GM06990 (cell line): ENCODE data around the gene TRERF1.

Source experiments
- DNase-seq: peaks from one replicate; pipeline ENCODE4 v3.0.0-alpha.2; 2011; ENCODE audit not compliant: insufficient read length; ENCODE audit errors: extremely low read depth
- H3K27me3 ChIP-seq: replicated peaks from 2 replicates; pipeline ENCODE4 v1.6.0; 2011; ENCODE audit warnings: low read length; ENCODE audit not compliant: control insufficient read depth, insufficient read depth
- H3K36me3 ChIP-seq: 2 replicates; pipeline ENCODE4 v1.5.1; 2011; ENCODE audit warnings: low read length; ENCODE audit not compliant: control insufficient read depth, insufficient read depth
- H3K4me3 ChIP-seq: replicated peaks from 2 replicates; pipeline ENCODE4 v1.5.1; 2011; ENCODE audit warnings: low read depth, mild to moderate bottlenecking, control low read depth, low read length
- TF ChIP-seq, protein P1 (sequence below): IDR thresholded peaks from 2 replicates; pipeline ENCODE4 v1.5.1; 2011; ENCODE audit warnings: low read length, control low read depth, mild to moderate bottlenecking, inconsistent platforms; ENCODE audit not compliant: insufficient read depth, poor library complexity, severe bottlenecking

Gene TRERF1

DNA sequence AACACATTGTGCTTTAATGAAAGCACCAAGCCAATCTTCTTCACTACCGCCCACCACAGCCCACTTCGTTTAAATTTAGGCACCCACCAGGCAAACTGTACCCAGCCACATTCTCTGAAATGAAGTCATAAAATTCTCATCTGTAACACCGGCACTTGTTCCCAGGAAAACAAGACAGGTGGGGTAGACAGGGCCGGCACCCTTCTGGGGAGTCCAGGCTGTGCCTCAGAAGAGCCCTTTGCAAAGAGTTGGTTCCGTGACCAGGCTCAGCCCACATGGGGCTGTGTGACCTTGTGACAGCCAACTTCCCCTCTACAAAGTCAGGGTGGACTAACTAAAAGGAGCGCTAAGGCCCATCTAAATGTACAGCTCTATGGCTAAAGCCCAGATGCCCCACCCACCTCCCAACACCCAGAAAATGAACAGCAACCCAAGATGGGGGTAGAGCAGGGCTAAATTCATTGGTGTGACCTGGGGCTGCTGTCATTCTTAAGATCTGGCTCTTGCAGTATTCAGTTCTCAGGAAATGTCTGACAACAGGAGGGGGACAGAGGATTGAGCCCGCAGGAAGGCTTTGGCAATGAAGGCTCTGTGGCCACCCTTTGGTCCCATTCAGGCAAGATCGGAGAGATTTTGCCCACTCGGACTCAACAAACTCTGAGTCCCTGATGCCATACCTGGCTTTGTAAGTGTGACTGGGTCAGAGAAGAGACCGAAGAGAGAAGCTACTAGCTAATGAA is 56.7 kb downstream of the TRERF1 start:
- TF ChIP-seq, protein P1, sequence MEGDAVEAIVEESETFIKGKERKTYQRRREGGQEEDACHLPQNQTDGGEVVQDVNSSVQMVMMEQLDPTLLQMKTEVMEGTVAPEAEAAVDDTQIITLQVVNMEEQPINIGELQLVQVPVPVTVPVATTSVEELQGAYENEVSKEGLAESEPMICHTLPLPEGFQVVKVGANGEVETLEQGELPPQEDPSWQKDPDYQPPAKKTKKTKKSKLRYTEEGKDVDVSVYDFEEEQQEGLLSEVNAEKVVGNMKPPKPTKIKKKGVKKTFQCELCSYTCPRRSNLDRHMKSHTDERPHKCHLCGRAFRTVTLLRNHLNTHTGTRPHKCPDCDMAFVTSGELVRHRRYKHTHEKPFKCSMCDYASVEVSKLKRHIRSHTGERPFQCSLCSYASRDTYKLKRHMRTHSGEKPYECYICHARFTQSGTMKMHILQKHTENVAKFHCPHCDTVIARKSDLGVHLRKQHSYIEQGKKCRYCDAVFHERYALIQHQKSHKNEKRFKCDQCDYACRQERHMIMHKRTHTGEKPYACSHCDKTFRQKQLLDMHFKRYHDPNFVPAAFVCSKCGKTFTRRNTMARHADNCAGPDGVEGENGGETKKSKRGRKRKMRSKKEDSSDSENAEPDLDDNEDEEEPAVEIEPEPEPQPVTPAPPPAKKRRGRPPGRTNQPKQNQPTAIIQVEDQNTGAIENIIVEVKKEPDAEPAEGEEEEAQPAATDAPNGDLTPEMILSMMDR: no peak
- DNase-seq: no peak
- no peak overlapping the region for H3K4me3 ChIP-seq
- H3K36me3 ChIP-seq: no peaks in the 10 kb centered on the region
- H3K27me3 ChIP-seq: no peaks in the 10 kb centered on the region

- Histone ChIP-seq H3K36me3 (no peaks in the 10 kb centered on the region), H3K27me3 (no peaks in the 10 kb centered on the region), H3K4me3 (no peak overlapping the region)
- TF ChIP-seq, protein P1: no peak
- DNase-seq: no peak
Measured at GRCh38 chr6:42394151-42394550, 57.6 kb downstream of the TRERF1 start.

- no peak for DNase-seq
- Histone ChIP-seq H3K36me3 (no peaks in the 10 kb centered on the region), H3K4me3 (no peak overlapping the region), H3K27me3 (no peaks in the 10 kb centered on the region)
- TF ChIP-seq, protein P1: no peak
Measured at GRCh38 chr6:42393339-42393738, 58.4 kb downstream of the TRERF1 start.

DNA sequence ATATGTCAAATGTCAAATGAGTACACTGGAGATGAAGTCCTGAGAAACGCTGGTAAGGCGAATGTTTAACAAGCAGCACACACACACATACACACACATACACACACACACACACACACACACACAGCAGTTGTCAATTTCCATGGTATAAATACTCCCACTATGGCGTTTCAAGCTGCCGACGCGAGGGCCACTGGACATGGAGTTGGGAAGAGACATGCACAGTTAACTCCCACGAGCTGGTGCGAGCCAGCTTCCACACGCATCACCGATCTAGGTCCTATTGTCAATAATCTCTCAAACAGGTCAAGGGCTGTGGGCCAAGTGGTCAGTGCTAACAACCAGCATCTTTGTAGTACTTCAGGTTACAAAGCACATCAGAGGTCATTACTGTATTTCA is 58.9 kb downstream of the TRERF1 start:
- TF ChIP-seq, protein P1: no peak
- H3K4me3 ChIP-seq: no peak overlapping the region
- H3K36me3 ChIP-seq: no peaks in the 10 kb centered on the region
- no peaks in the 10 kb centered on the region for H3K27me3 ChIP-seq
- no peak for DNase-seq

DNA sequence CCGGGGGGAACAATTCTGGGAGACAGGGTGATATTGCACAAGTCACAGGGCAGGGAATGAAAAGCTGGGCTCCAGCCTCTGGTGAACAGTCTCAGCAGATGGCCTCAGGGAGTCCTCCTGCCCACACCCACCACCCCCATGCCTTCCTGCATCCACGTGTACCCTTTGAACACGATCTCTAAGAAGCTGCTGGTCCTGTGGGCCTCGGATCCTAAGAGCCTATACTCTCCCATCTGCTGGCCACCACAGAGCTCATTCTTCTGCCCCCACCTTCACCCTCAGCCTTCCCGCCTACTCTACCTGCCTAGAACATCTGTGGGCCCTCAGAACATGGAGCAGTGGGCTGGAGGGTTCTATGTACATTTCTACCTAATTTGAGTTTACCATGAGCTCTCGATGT is 60.3 kb downstream of the TRERF1 start:
- DNase-seq: no peak
- no peaks in the 10 kb centered on the region for H3K27me3 ChIP-seq
- H3K36me3 ChIP-seq: no peaks in the 10 kb centered on the region
- H3K4me3 ChIP-seq: no peak overlapping the region
- TF ChIP-seq, protein P1: no peak
